Stomach (tissue), 9 donors: Measurements from ENCODE around the gene LRTM2. TPM values are rescaled to one million over a fixed set of nuclear protein-coding genes. Genes with fewer than 3 reads are reported as not detected.

Experiments used
- DNase-seq, 2 donors: peaks; one replicate each; pipeline versions ENCODE4 v3.0.0 to v3.0.0-alpha.2; 2013 to 2019
- H3K27ac ChIP-seq, 5 donors: fragments of 200-600 bp in 4 of 5; sonication (generic) in 4 of 5; one replicate each; pipeline ENCODE4 v1.5.1; 2013 to 2019; ENCODE audit warnings: mild to moderate bottlenecking in 1 of 5, moderate library complexity in 1 of 5
- H3K27me3 ChIP-seq, 3 donors: fragments of 200-600 bp; sonication (generic); one replicate each; pipeline ENCODE4 v1.5.1; 2017 to 2019; ENCODE audit warnings: mixed run types in 1 of 3
- H3K36me3 ChIP-seq, 4 donors: fragments of 200-600 bp; sonication (generic); 1 replicate in 3 of 4; 2 replicates in 1 of 4; pipeline ENCODE4 v1.5.1; 2016 to 2019
- H3K4me1 ChIP-seq, 4 donors: fragments of 200-600 bp; sonication (generic); one replicate each; pipeline ENCODE4 v1.5.1; 2016 to 2019
- H3K4me3 ChIP-seq, 4 donors: fragments of 200-600 bp; sonication (generic) in 3 of 4; one replicate each; pipeline ENCODE4 v1.5.1; 2016 to 2019; ENCODE audit warnings: mild to moderate bottlenecking in 1 of 4
- H3K9me3 ChIP-seq, 4 donors: fragments of 200-600 bp; sonication (generic); one replicate each; pipeline ENCODE4 v1.5.1; 2016 to 2019
- EP300 ChIP-seq: sonication (generic); formaldehyde crosslinking; IDR thresholded peaks from one replicate; pipeline ENCODE4 v1.6.1; 2017; ENCODE audit warnings: antibody characterized with exemption
- POLR2A ChIP-seq, 4 donors: fragments of 450-650 bp; IDR thresholded peaks; one replicate each; pipeline ENCODE4 v1.6.1; 2016; ENCODE audit warnings: antibody characterized with exemption in 4 of 4, control low read depth in 2 of 4, mild to moderate bottlenecking in 1 of 4, moderate library complexity in 1 of 4
- POLR2AphosphoS5 ChIP-seq, 3 donors: sonication (generic); formaldehyde crosslinking; IDR thresholded peaks; one replicate each; pipeline ENCODE4 v1.6.1; 2016; ENCODE audit warnings: antibody characterized with exemption in 3 of 3
- whole genome bisulfite sequencing, 5 donors: extraction: QIAGEN DNeasy Blood & Tissue Kit in 3 of 5; methylation state at CpG; one replicate each; pipeline versions ENCODE4 v1.1.5 to v1.1.7; 2013 to 2018; 5-methylcytosine and 5-hydroxymethylcytosine counted together
- intact Hi-C: fragments of 100-400 bp; cut with DNase I; formaldehyde crosslinking; loops from one replicate; pipeline ENCODE4 v1.15.1; 2023; ENCODE audit warnings: low total_unique reads
- polyA plus RNA-seq, 3 donors: library from polyadenylated mRNA; stranded (reverse); fragments of 200-250 nt; gene quantifications; one replicate each; pipeline ENCODE4 v1.2.3, GENCODE V29; 2013
- total RNA-seq, 5 donors: library from RNA; depleted of rRNA; stranded (reverse); fragments of >200 nt; gene quantifications; one replicate each; pipeline versions ENCODE4 v1.1.0 to v1.2.3, GENCODE V29; 2014 to 2016
- TF ChIP-seq, protein P1 (sequence below), 7 experiments: fragments of 450-650 bp in 4 of 7; fragments of 200-600 bp in 3 of 7; sonication (generic) in 3 of 7; IDR thresholded peaks; one replicate each; pipeline ENCODE4 v1.5.1; 2016 to 2019; ENCODE audit warnings: antibody characterized with exemption in 7 of 7, control low read depth in 2 of 7, mild to moderate bottlenecking in 1 of 7
- donor health status: healthy with polysubstance abuse.
- donor health status: Bipolar disorder and iron deficiency.
- donor health status: healthy.

LRTM2 gene
- total and polyA plus RNA-seq, 8 donors, result 0.03 TPM; not detected in 7

DNA sequence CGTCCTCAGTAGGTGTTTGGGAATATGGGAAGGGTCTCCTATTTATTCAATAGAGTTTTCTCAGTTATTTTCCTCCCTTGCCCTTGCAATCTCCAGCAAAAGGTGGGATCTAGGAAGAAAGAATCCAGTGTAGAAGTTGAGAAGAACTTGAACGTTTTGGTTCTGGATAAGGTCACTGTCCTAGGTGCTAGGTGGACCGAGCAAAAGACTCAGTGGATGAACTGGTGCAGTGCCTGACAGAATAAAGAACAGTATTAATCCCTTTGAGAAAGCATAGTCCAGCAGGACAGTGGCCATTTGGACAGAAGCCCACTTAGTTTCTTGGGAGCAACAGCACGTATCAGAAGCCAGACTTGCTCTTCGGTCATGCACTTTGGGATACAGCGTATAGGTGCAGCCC lies 32.7 kb upstream of the LRTM2 start:
- Histone ChIP-seq H3K27ac (no peak overlapping the region), H3K27me3 (no peaks in the 10 kb centered on the region), H3K4me3 (no peak overlapping the region), H3K9me3 (no peaks in the 10 kb centered on the region), H3K4me1 (peaks cover 3 to 14% (median 8%) of the 10 kb centered on the region in 4 donors), H3K36me3 (peaks cover 12 to 60% (median 55%) of the 10 kb centered on the region in 4 donors)
- WGBS, 5 donors, result 47 to 79% (median 67%) methylated on average over 6 of the region's 6 CpGs
- no peak for DNase-seq
- intact Hi-C loops, result no loop called here
- TF ChIP-seq POLR2AphosphoS5 (IDR thresholded peaks at IDR 0.05) (no peak), POLR2A (IDR thresholded peaks at IDR 0.05) (no peak), EP300 (no peak)
- TF ChIP-seq, protein P1, sequence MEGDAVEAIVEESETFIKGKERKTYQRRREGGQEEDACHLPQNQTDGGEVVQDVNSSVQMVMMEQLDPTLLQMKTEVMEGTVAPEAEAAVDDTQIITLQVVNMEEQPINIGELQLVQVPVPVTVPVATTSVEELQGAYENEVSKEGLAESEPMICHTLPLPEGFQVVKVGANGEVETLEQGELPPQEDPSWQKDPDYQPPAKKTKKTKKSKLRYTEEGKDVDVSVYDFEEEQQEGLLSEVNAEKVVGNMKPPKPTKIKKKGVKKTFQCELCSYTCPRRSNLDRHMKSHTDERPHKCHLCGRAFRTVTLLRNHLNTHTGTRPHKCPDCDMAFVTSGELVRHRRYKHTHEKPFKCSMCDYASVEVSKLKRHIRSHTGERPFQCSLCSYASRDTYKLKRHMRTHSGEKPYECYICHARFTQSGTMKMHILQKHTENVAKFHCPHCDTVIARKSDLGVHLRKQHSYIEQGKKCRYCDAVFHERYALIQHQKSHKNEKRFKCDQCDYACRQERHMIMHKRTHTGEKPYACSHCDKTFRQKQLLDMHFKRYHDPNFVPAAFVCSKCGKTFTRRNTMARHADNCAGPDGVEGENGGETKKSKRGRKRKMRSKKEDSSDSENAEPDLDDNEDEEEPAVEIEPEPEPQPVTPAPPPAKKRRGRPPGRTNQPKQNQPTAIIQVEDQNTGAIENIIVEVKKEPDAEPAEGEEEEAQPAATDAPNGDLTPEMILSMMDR (IDR thresholded peaks at IDR 0.05), result no peak

- Histone ChIP-seq H3K27me3 (no peaks in the 10 kb centered on the region), H3K36me3 (peaks cover 5 to 34% (median 31%) of the 10 kb centered on the region in 4 donors), H3K27ac (no peak overlapping the region), H3K4me3 (no peak overlapping the region), H3K9me3 (no peaks in the 10 kb centered on the region), H3K4me1 (peaks cover 8 to 23% (median 13%) of the 10 kb centered on the region in 4 donors)
- no peak for DNase-seq
- TF ChIP-seq POLR2A (IDR thresholded peaks at IDR 0.05), result no peak
- no peak for TF ChIP-seq POLR2AphosphoS5 (IDR thresholded peaks at IDR 0.05)
- no peak for TF ChIP-seq EP300
- TF ChIP-seq, protein P1 (IDR thresholded peaks at IDR 0.05), result no peak
- WGBS, 5 donors, result 70 to 80% (median 72%) methylated on average over 7 of the region's 7 CpGs
- intact Hi-C loops, result loop anchor here (5.0 to 10.0 kb wide), 2 partner anchors 138 to 244 kb away; no protein-coding TSS in a partner anchor
Observed at GRCh38 chr12:1790444-1790843, 29.9 kb upstream of the LRTM2 start.

- H3K27ac ChIP-seq, result peak overlapping the region in 2 of 5 donors; percentile 11 to 49
- WGBS, 5 donors, result 36 to 48% (median 37%) methylated on average over 10 of the region's 10 CpGs
- no peaks in the 10 kb centered on the region for H3K27me3 ChIP-seq
- peaks cover 14 to 30% (median 20%) of the 10 kb centered on the region in 4 donors for H3K4me1 ChIP-seq
- H3K9me3 ChIP-seq, result no peaks in the 10 kb centered on the region
- peak in 1 of 3 donors; percentile 65 for TF ChIP-seq POLR2AphosphoS5 (IDR thresholded peaks at IDR 0.05)
- no peak for TF ChIP-seq EP300
- no peak for TF ChIP-seq POLR2A (IDR thresholded peaks at IDR 0.05)
- TF ChIP-seq, protein P1 (IDR thresholded peaks at IDR 0.05), result peak in 5 of 7 experiments; percentile 66 to 85 (median 74)
- H3K36me3 ChIP-seq, result peaks cover 0 to 26% (median 23%) of the 10 kb centered on the region in 4 donors
- no peak overlapping the region for H3K4me3 ChIP-seq
- peak; percentile 77 to 88 for DNase-seq
- intact Hi-C loops, result loop anchor here (5.0 to 10.0 kb wide), 2 partner anchors 139 to 244 kb away; no protein-coding TSS in a partner anchor
Observed at GRCh38 chr12:1791104-1791841, 29.1 kb upstream of the LRTM2 start.

- Histone ChIP-seq H3K4me3 (no peak overlapping the region), H3K36me3 (peaks cover 0 to 15% (median 12%) of the 10 kb centered on the region in 4 donors), H3K9me3 (no peaks in the 10 kb centered on the region), H3K27ac (no peak overlapping the region), H3K27me3 (no peaks in the 10 kb centered on the region), H3K4me1 (peaks cover 19 to 39% (median 31%) of the 10 kb centered on the region in 4 donors)
- intact Hi-C loops, result loop anchor here (5.0 to 10.0 kb wide), 2 partner anchors 140 to 242 kb away; no protein-coding TSS in a partner anchor
- no peak for DNase-seq
- TF ChIP-seq POLR2A (IDR thresholded peaks at IDR 0.05) (no peak), EP300 (no peak), POLR2AphosphoS5 (IDR thresholded peaks at IDR 0.05) (no peak)
- TF ChIP-seq, protein P1 (IDR thresholded peaks at IDR 0.05), result no peak
- 79 to 90% (median 87%) methylated on average over 6 of the region's 6 CpGs for WGBS, 5 donors
Observed at GRCh38 chr12:1792406-1792805, 28.0 kb upstream of the LRTM2 start.
